Left ventricle myocardium superior (tissue), 1 donor: Measurements from ENCODE around the gene PNPLA3. TPM values are rescaled to one million over a fixed set of nuclear protein-coding genes. Genes with fewer than 3 reads are reported as not detected.

Experiments used
- total RNA-seq: library from RNA; stranded (reverse); fragmentation: NEBNext Ultra II Directional; extraction: Animal tissue kit (Norgen Biotek cat#: 25700); gene quantifications from one replicate; pipeline ENCODE4 v1.2.1, GENCODE V29; 2021
- donor health status: DM: no; HTN: yes; CAD: no; lungs with severe emphysema.

Gene PNPLA3
- total RNA-seq, 1 donor from 2014 or later = 0.25 TPM

Other genes with a start within 250 kb of the PNPLA3 start
- 1.5 TPM for gene EFCAB6, start 111.5 kb upstream of the PNPLA3 start, total RNA-seq
- 0.45 TPM for gene SULT4A1, start 61.3 kb upstream of the PNPLA3 start, total RNA-seq
- gene PNPLA5, start 31.8 kb upstream of the PNPLA3 start, total RNA-seq = not detected
- gene SAMM50, start 31.6 kb downstream of the PNPLA3 start, total RNA-seq = 79.8 TPM
- gene PARVB, start 100.5 kb downstream of the PNPLA3 start, total RNA-seq = 183 TPM